Endothelial cell of umbilical vein (primary cell): ENCODE measurements around the gene COL9A3. TPM values are rescaled to one million over a fixed set of nuclear protein-coding genes. Genes with fewer than 3 reads are reported as not detected.

Experiments used
- BruUV-seq: library from RNA; stranded (reverse); fragments of 400-500 nt; replicated peaks from 2 replicates; lab custom pipeline; 2021; lab: Mats Ljungman, UMichigan
- CTCF ChIA-PET: fragments of 300-600, 350-600 bp; sonication (Branson Sonifier 250); formaldehyde crosslinking; loops from one replicate; lab custom pipeline; 2021; ENCODE audit warnings: antibody characterized with exemption, inconsistent platforms; lab: Charles Lee
- POLR2A ChIA-PET: fragments of 300-600, 350-600 bp; sonication (Branson Sonifier 250); formaldehyde crosslinking; loops from one replicate; lab custom pipeline; 2021; ENCODE audit warnings: antibody characterized with exemption, inconsistent platforms; lab: Charles Lee
- DNase-seq: peaks from one replicate; pipeline ENCODE4 v3.0.0-alpha.2; 2011; ENCODE audit warnings: low read depth, low spot score
- FAIRE-seq: peaks from 2 replicates; lab custom pipeline; 2011; peaks lifted over from hg19 to GRCh38; lab: Jason Lieb, UNC
- H2AFZ ChIP-seq: 2 replicates; pipeline ENCODE4 v1.6.0; 2012; ENCODE audit warnings: low read depth, low read length, control low read depth, inconsistent platforms
- H3K27ac ChIP-seq: 2 replicates; pipeline ENCODE4 v1.5.1; 2011; ENCODE audit warnings: low read depth, mild to moderate bottlenecking, control low read depth, low read length, moderate library complexity; ENCODE audit not compliant: insufficient read depth
- H3K27me3 ChIP-seq, 2 experiments: 2 replicates each; pipeline versions ENCODE4 v1.6.0 to v1.6.1; 2011; ENCODE audit warnings: low read length in 2 of 2, mixed read lengths in 1 of 2; ENCODE audit not compliant: control insufficient read depth in 2 of 2, insufficient read depth in 2 of 2
- H3K36me3 ChIP-seq, 2 experiments: 2 replicates in 1 of 2; 3 replicates in 1 of 2; pipeline ENCODE4 v1.5.1; 2011; ENCODE audit warnings: low read length in 2 of 2, mild to moderate bottlenecking in 1 of 2, moderate library complexity in 1 of 2; ENCODE audit not compliant: control insufficient read depth in 2 of 2, insufficient read depth in 2 of 2; ENCODE audit errors: extremely low read depth in 1 of 2
- H3K4me1 ChIP-seq: 3 replicates; pipeline ENCODE4 v1.5.1; 2011; ENCODE audit warnings: mild to moderate bottlenecking, low read length; ENCODE audit not compliant: control insufficient read depth, insufficient read depth; ENCODE audit errors: extremely low read depth
- H3K4me2 ChIP-seq: 2 replicates; pipeline ENCODE4 v1.6.1; 2011; ENCODE audit warnings: low read length, control low read depth, mixed read lengths; ENCODE audit not compliant: insufficient read depth
- H3K4me3 ChIP-seq, 3 experiments: fragments of 200-600 bp in 1 of 3; sonication (generic), shearing (Covaris generic) in 1 of 3; replicated peaks in 1 of 3; 2 replicates each; pipeline ENCODE4 v1.5.1; 2011 to 2016; ENCODE audit warnings: control low read depth in 3 of 3, low read length in 3 of 3, mild to moderate bottlenecking in 2 of 3, inconsistent platforms in 1 of 3, low read depth in 1 of 3, moderate library complexity in 1 of 3; ENCODE audit not compliant: insufficient read depth in 1 of 3
- H3K79me2 ChIP-seq: 2 replicates; pipeline ENCODE4 v1.6.0; 2012; ENCODE audit warnings: low read length, inconsistent platforms; ENCODE audit not compliant: control insufficient read depth, insufficient read depth
- H3K9ac ChIP-seq: replicated peaks from 2 replicates; pipeline ENCODE3; 2011; ENCODE audit warnings: low read length, control low read depth; ENCODE audit not compliant: insufficient read depth; ENCODE audit errors: extremely low read depth
- H3K9me1 ChIP-seq: replicated peaks from 3 replicates; pipeline ENCODE4 v1.6.0; 2011; ENCODE audit warnings: mild to moderate bottlenecking, low read length; ENCODE audit not compliant: control insufficient read depth, insufficient read depth; ENCODE audit errors: extremely low read depth
- H3K9me3 ChIP-seq: replicated peaks from 2 replicates; pipeline ENCODE4 v1.5.1; 2012; ENCODE audit warnings: low read length, inconsistent platforms; ENCODE audit not compliant: control insufficient read depth, insufficient read depth
- H4K20me1 ChIP-seq: replicated peaks from 2 replicates; pipeline ENCODE3; 2011; ENCODE audit warnings: mild to moderate bottlenecking, low read length; ENCODE audit not compliant: control insufficient read depth, insufficient read depth; ENCODE audit errors: extremely low read depth
- FOS ChIP-seq: IDR thresholded peaks from 2 replicates; pipeline ENCODE4 v1.6.1; 2011; ENCODE audit warnings: mild to moderate bottlenecking, low read length, moderate library complexity, borderline replicate concordance; ENCODE audit not compliant: insufficient read depth
- GATA2 ChIP-seq: IDR thresholded peaks from 2 replicates; pipeline ENCODE4 v1.7.0; 2011; ENCODE audit warnings: low read depth, mild to moderate bottlenecking, moderate library complexity, mixed read lengths, low read length; ENCODE audit not compliant: insufficient read length, insufficient read depth
- dilution Hi-C: fragments of 300-500 bp; cut with MboI; formaldehyde crosslinking; loops from one replicate; pipeline ENCODE4 v1.15.0; 2019; ENCODE audit warnings: low sequenced_read_pairs; ENCODE audit not compliant: extremely low pct_ligation_motif_present
- intact Hi-C: fragments of 100-400 bp; cut with micrococcal nuclease; formaldehyde crosslinking; loops from one replicate; pipeline ENCODE4 v1.10.0; 2022
- polyA plus RNA-seq, 4 experiments: library from polyadenylated mRNA; depleted of rRNA in 3 of 4; stranded (reverse) in 3 of 4; unstranded in 1 of 4; fragments of >200 nt; gene quantifications; 2 replicates each; pipeline versions ENCODE4 v1.2.1 to v1.2.3, GENCODE V29; 2011 to 2012; ENCODE audit warnings: missing spikeins in 1 of 4
- total RNA-seq: library from RNA; stranded (reverse); gene quantifications from 2 replicates; pipeline ENCODE4 v1.2.3, GENCODE V29; 2021

COL9A3 gene
- total and polyA plus RNA-seq, 2 donors (not counting 3 experiments of a cell fraction or from before 2014, with no cell fraction given), result 0.46 to 0.60 TPM

GRCh38 chr20:62787321-62787720 is 29.5 kb upstream of the COL9A3 start:
- no peak overlapping the region for H2AFZ ChIP-seq
- H3K27ac ChIP-seq, result no peak overlapping the region
- DNase-seq (peak; percentile 28), FAIRE-seq (peak; percentile 70)
- CTCF ChIA-PET, result interaction anchor here (1.2 to 6.4 kb wide), 3 partner anchors 14 to 120 kb away, joined by 3 to 98 read pairs (median 7); no protein-coding TSS in a partner anchor
- H3K79me2 ChIP-seq, result no peaks in the 10 kb centered on the region
- no peaks in the 10 kb centered on the region for H3K9me3 ChIP-seq
- intact Hi-C loops, result no loop called here
- H3K36me3 ChIP-seq, result no peaks in the 10 kb centered on the region
- no peak overlapping the region for H3K4me2 ChIP-seq
- no peaks in the 10 kb centered on the region for H4K20me1 ChIP-seq
- no peak overlapping the region for H3K4me3 ChIP-seq
- POLR2A ChIA-PET, result no interaction called here
- BruUV-seq, result no TSS peak
- dilution Hi-C loops, result no loop called here
- no peaks in the 10 kb centered on the region for H3K9me1 ChIP-seq
- peak; percentile 19 for TF ChIP-seq GATA2
- no peak for TF ChIP-seq FOS
- no peak overlapping the region for H3K9ac ChIP-seq
- peaks cover 19% of the 10 kb centered on the region for H3K4me1 ChIP-seq
- H3K27me3 ChIP-seq, result no peaks in the 10 kb centered on the region

- Histone ChIP-seq H3K27ac (no peak overlapping the region), H3K9ac (no peak overlapping the region), H3K4me1 (peaks cover 19% of the 10 kb centered on the region), H4K20me1 (no peaks in the 10 kb centered on the region), H3K79me2 (no peaks in the 10 kb centered on the region), H3K9me1 (no peaks in the 10 kb centered on the region), H2AFZ (no peak overlapping the region), H3K27me3 (no peaks in the 10 kb centered on the region), H3K4me3 (no peak overlapping the region), H3K36me3 (no peaks in the 10 kb centered on the region), H3K4me2 (no peak overlapping the region), H3K9me3 (no peaks in the 10 kb centered on the region)
- CTCF ChIA-PET, result interaction anchor here (0.7 to 6.4 kb wide), 6 partner anchors 15 to 288 kb away, joined by 3 to 98 read pairs (median 4); partner anchors contain the start of gene NTSR1
- FAIRE-seq (no peak), DNase-seq (no peak)
- POLR2A ChIA-PET, result no interaction called here
- BruUV-seq, result no TSS peak
- intact Hi-C loops, result no loop called here
- no peak for TF ChIP-seq GATA2
- dilution Hi-C loops, result no loop called here
These were observed 29.0 kb upstream of the COL9A3 start for GRCh38 chr20:62787866-62788265.
